ENCODE data around the gene FCN2.

The FCN2 gene

DNA sequence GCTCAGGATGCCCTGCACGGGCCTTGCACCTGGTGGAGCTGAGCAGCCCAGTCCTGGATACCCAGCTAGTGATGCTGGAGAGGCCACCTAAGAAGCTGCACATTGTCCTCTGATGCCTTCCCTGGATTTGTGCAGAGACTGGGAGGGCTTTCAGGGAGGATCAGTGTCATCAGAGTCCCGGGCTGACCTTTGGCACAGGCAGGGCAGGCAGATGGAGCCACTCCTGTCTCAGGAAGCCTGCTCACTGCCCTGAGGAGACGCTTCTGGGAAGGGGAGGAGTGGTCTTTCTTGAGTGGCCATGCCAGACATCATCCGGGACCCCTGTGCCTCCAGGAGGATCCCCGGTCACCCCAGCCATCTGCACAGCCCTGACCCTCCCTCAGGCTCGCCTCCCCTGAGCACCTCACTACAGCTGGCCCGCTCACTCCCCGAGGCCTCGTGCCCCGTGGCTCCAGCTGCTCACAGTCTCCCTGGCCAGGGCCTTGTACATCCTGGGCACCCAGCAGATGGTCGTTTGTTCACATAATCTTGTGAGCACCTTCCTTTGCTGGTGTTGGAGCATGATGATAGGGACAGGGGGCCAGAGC, 47.2 kb upstream of the FCN2 start:
- H3K27ac ChIP-seq (ENCODE audit: low read depth, low read length, poor library complexity, severe bottlenecking): no peak overlapping the region
- no peaks in the 10 kb centered on the region for H4K20me1 ChIP-seq (ENCODE audit: insufficient read depth, low read length)
- no peaks in the 10 kb centered on the region for H3K9me2 ChIP-seq (ENCODE audit: low read depth, low read length)
- no peak overlapping the region for H3K4me2 ChIP-seq (ENCODE audit: low read length)
- peaks cover 99% of the 10 kb centered on the region for H3K36me3 ChIP-seq (ENCODE audit: insufficient read depth, low read length)
- H3K4me3 ChIP-seq (ENCODE audit: low read depth, low read length, poor library complexity, severe bottlenecking): no peak overlapping the region
- no peak overlapping the region for H3K9ac ChIP-seq (ENCODE audit: low read length)
- H3K9me3 ChIP-seq (ENCODE audit: low read length): no peaks in the 10 kb centered on the region
- no peaks in the 10 kb centered on the region for H3F3A ChIP-seq (ENCODE audit: insufficient read depth, low read length)
- H3K79me2 ChIP-seq (ENCODE audit: insufficient read depth, low read length): no peaks in the 10 kb centered on the region
- no peak for TF ChIP-seq CTCF (IDR thresholded peaks at IDR 0.05; ENCODE audit: low read length)
- no peak for TF ChIP-seq EZH2 (IDR thresholded peaks at IDR 0.05; ENCODE audit: borderline replicate concordance, low read length)
- H3K27me3 ChIP-seq (ENCODE audit: insufficient read depth, low read length): no peaks in the 10 kb centered on the region
- no peaks in the 10 kb centered on the region for H3K4me1 ChIP-seq (ENCODE audit: insufficient read depth, low read length, severe bottlenecking)
- no peak overlapping the region for H2AFZ ChIP-seq (ENCODE audit: low read length)

- H2AFZ ChIP-seq (ENCODE audit: low read length): no peak overlapping the region
- no peaks in the 10 kb centered on the region for H3K9me2 ChIP-seq (ENCODE audit: low read depth, low read length)
- H3K4me3 ChIP-seq (ENCODE audit: low read depth, low read length, poor library complexity, severe bottlenecking): no peak overlapping the region
- H3K9me3 ChIP-seq (ENCODE audit: low read length): no peaks in the 10 kb centered on the region
- TF ChIP-seq CTCF (IDR thresholded peaks at IDR 0.05; ENCODE audit: low read length) (no peak), EZH2 (IDR thresholded peaks at IDR 0.05; ENCODE audit: borderline replicate concordance, low read length) (no peak)
- no peak overlapping the region for H3K4me2 ChIP-seq (ENCODE audit: low read length)
- H3K4me1 ChIP-seq (ENCODE audit: insufficient read depth, low read length, severe bottlenecking): no peaks in the 10 kb centered on the region
- H3K9ac ChIP-seq (ENCODE audit: low read length): no peak overlapping the region
- no peak overlapping the region for H3K27ac ChIP-seq (ENCODE audit: low read depth, low read length, poor library complexity, severe bottlenecking)
- H3F3A ChIP-seq (ENCODE audit: insufficient read depth, low read length): no peaks in the 10 kb centered on the region
- H4K20me1 ChIP-seq (ENCODE audit: insufficient read depth, low read length): no peaks in the 10 kb centered on the region
- peaks cover 99% of the 10 kb centered on the region for H3K36me3 ChIP-seq (ENCODE audit: insufficient read depth, low read length)
- H3K27me3 ChIP-seq (ENCODE audit: insufficient read depth, low read length): no peaks in the 10 kb centered on the region
- H3K79me2 ChIP-seq (ENCODE audit: insufficient read depth, low read length): no peaks in the 10 kb centered on the region
These were observed 46.2 kb upstream of the FCN2 start for GRCh38 chr9:134834217-134834956.

DNA sequence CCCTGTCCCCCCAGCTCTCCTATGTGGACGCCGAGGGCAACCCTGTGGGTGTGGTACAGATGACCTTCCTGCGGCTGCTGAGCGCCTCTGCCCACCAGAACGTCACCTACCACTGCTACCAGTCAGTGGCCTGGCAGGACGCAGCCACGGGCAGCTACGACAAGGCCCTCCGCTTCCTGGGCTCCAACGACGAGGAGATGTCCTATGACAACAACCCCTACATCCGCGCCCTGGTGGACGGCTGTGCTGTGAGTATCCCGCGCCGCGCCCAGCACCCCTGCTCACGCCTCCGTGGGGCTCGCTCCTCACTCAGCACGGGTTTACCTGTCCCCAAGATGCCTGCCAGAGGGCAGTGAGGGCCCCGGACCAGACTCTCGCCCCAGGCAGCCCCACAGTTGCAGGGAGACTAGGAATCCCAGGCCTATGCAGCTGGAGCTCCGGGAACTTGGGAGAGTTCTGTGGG, 45.6 kb upstream of the FCN2 start:
- TF ChIP-seq EZH2 (IDR thresholded peaks at IDR 0.05; ENCODE audit: borderline replicate concordance, low read length) (no peak), CTCF (IDR thresholded peaks at IDR 0.05; ENCODE audit: low read length) (no peak)
- Histone ChIP-seq H4K20me1 (ENCODE audit: insufficient read depth, low read length) (no peaks in the 10 kb centered on the region), H3F3A (ENCODE audit: insufficient read depth, low read length) (no peaks in the 10 kb centered on the region), H3K4me3 (ENCODE audit: low read depth, low read length, poor library complexity, severe bottlenecking) (no peak overlapping the region), H3K36me3 (ENCODE audit: insufficient read depth, low read length) (peaks cover 100% of the 10 kb centered on the region), H3K79me2 (ENCODE audit: insufficient read depth, low read length) (no peaks in the 10 kb centered on the region), H3K27me3 (ENCODE audit: insufficient read depth, low read length) (no peaks in the 10 kb centered on the region), H3K27ac (ENCODE audit: low read depth, low read length, poor library complexity, severe bottlenecking) (no peak overlapping the region), H3K9me3 (ENCODE audit: low read length) (no peaks in the 10 kb centered on the region), H2AFZ (ENCODE audit: low read length) (no peak overlapping the region), H3K9ac (ENCODE audit: low read length) (no peak overlapping the region), H3K4me1 (ENCODE audit: insufficient read depth, low read length, severe bottlenecking) (no peaks in the 10 kb centered on the region), H3K4me2 (ENCODE audit: low read length) (no peak overlapping the region), H3K9me2 (ENCODE audit: low read depth, low read length) (no peaks in the 10 kb centered on the region)
